Parietal lobe (tissue), 1 donor: ENCODE measurements around the gene IL16. TPM values are rescaled to one million over a fixed set of nuclear protein-coding genes. Genes with fewer than 3 reads are reported as not detected.

Experiments
- total RNA-seq: library from RNA; depleted of rRNA; stranded (reverse); fragments of >200 nt; gene quantifications from one replicate; pipeline ENCODE4 v1.2.3, GENCODE V29; 2014

Gene IL16
- total RNA-seq, result 1.3 TPM

DNA sequence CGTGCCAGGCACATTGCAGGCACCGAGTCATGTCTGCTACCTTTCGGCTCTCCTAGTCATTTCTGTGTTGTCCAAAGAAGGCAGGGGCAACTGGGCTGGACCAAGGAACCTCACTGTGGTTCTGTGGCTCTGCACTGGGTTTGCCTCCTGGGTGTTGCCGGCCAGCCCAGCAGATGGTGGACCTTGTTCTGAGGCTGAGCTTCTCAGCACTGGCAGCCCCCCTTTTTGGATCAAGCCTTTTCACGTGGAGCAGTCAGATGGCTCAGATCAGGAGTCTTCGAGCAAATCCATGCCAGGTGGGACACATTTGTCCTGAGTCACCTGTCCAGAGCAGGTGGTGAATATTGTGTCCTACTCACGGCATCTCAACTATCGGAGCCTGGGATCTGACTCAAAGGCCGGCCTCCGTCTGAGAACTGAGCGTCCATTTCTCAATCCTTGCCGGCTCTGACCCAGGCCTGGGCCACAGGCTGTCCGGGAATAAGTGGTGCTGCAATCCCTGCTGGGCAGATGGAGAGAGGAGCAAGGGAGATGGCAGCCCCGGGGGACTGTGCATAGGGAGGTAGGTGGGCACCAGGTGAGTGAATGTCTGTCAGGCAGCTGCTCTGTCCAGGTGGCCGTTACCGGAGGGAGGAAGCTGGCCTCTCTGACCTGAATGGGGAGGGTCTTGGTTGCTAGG, at the start of gene IL16:
IL16 (plus strand) TSS at position 304 of the 679 bp plus-strand sequence. CDS start 28,521 bp downstream, outside the sequence.

DNA sequence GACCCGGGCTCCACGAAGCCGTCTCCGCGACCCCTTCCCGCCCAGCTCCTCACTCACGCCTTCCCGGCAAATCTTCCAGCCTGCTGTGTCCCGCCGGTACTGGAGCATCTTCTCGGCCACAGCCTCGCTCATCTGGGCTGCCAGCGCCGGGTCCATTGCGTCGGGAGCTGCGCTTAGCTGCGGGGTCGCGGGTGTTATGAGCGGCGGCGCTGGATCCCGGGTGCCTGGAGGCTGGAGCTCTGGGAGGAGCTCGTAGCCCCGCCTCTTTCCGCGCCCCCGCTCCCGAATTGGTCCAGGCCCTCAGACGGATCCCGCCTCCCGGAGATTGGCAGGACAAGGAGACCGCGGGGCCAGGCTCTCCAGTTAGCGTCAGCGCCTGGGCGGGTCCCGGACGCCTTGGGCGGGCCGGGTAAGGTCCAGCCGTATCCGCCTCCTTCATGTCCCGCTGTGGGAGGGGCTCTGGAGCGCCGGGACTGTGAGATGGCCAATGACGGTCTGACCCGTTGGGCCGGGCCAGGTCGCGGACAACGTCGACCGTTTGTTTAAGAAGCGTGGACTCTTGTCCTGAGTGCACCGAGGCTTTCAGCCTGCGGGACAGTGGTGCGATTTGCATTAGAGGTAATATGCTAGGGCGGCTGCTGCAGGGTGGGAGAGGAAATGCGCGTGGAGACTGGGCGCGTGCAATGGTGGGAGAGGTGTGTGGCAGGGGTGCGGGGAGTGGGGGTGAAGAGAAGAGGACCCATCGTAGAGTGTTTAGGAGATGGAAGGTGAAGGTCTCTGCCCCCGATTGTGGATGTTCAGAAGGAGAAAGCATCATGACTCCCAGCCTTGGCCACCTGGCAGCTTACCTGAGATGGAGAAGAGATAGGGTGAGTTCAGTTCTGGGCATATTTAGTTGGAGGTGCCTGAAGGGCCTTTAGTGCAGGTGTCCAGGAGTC, 127.5 kb downstream of the IL16 start, which contains the start of gene STARD5:
STARD5 (minus strand) TSS at position 198 of the 938 bp plus-strand sequence; CDS start at position 156, 42 bp downstream.

Other genes with a start within 250 kb of the IL16 start
- 25.7 TPM for gene MESD, start 207.1 kb upstream of the IL16 start, total RNA-seq
- gene TLNRD1, start 196.0 kb upstream of the IL16 start, total RNA-seq, result 13.8 TPM
- gene CFAP161, start 62.6 kb upstream of the IL16 start, total RNA-seq, result 3.4 TPM
- 12.8 TPM for gene STARD5, start 127.3 kb downstream of the IL16 start, total RNA-seq
- gene TMC3, start 177.3 kb downstream of the IL16 start, total RNA-seq, result 0.31 TPM